Non-pigmented ciliary epithelial cell (primary cell): ENCODE data around the gene USP22.

Experiments used
- DNase-seq: peaks from one replicate; pipeline ENCODE4 v3.0.0-alpha.2; 2010; ENCODE audit warnings: low read depth

The USP22 gene

GRCh38 chr17:21046216-21046615, 3.4 kb upstream of the USP22 start:
- no peak for DNase-seq

DNA sequence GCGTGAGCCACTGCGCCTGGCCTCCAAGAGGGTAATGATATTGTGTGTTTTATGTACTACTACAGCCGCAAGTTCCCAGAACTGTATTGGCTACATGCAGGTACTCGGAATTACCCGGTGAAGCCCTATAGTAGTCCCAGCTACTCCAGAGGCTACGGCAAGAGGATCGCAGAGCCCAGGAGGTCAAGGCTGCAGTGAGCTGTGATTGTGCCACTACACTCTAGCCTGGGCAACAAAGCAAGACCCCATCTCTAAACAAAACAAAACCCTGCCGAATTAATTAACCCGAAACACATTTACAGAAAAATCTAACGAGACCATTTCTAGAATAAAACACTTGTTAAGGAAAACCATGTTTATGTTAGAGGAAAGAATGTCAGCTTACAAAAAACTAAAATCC, 2.2 kb upstream of the USP22 start:
- DNase-seq: no peak

GRCh38 chr17:21043296-21044232, 753 bp upstream of the USP22 start:
- peak; percentile 93 for DNase-seq

DNA sequence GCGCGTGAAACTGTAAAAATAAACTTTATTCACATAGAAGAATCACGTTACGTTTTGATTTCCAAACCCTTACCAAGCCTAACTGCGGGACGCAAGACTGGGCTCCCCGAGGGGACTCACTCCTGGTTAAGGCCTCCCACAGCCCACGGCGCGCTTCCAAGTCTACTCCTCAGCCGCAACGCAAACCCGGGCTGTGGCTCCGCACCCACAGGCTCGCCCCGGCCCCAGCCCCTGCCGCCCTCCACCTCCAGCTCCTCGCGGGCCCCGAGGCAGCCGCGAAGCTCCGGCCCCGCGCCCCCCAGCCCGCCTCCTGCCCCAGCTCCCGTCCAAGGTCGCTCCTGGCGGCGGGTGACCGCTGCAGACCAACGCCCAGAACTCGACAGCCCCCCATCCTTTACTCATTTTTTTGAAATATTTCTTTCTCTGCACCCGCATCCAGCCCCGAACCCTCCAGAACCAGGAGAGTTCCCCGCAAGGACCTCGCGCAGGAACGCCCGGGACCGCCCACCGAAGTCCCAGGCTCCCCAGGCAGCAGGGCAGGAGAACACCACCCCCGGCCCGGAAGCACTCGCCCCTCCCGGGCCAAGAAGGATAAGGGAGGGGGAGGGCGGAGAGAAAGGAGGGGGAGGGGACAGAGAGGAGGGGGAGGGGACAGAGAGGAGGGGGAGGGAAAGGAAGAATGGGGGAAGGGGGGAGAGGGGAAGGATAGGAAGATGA, 912 bp downstream of the USP22 start:
- no peak for DNase-seq

- DNase-seq: no peak
These were observed 2.8 kb downstream of the USP22 start for GRCh38 chr17:21039839-21040575.

DNA sequence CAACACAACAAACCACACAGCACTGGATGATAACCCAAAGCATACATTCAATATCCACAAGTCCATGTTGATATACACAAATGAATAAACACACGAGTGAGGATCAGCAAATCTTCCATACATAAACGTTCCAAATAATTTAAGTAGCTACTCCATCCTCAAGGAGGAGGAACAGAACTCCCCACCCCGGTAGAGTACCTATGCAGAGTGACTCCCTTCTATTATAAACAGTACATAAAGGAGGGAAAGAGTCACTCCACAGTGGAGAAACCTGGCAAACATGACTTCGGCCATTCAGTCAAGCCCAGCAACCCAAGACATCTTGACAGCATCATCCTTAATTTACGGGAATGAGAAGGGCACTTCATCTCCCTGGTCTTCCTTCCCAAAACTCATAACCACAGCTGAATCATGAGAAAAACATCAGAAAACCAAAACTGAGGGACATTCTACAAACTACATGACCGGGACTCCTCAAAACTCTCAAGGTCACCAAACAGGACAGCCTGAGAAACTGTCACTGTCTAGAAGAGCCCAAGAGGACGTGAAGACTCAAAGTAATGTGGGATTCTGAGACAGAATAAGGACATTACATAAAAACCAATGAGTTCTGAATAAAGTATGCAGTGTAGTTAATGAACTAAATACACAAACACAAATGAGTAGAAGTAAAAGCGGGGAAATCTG, 5.6 kb downstream of the USP22 start:
- DNase-seq: no peak

DNA sequence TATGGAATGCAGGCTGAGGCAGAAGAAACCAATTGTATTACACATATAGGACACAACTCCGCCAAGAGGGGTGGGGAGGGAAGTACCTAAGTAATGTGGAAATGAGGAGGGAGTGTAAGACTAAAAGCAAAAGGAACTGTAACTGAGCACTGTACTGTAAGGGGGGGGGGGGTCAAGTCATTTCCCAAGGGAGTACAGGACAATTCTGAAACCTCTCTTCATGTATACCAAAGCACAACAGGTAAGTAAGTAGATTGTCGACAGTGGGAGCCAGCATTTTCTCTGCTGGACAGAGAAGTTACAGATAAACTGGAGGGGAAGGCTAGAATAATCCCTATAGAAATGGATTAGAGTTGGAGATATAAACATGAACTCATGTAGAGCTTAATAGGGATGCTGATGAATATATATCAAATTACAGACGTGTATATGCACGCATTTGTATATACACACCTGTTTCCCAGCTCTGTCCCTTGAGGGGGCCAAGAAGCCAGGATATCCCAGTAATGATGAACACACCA, 6.4 kb downstream of the USP22 start:
- DNase-seq: no peak

DNA sequence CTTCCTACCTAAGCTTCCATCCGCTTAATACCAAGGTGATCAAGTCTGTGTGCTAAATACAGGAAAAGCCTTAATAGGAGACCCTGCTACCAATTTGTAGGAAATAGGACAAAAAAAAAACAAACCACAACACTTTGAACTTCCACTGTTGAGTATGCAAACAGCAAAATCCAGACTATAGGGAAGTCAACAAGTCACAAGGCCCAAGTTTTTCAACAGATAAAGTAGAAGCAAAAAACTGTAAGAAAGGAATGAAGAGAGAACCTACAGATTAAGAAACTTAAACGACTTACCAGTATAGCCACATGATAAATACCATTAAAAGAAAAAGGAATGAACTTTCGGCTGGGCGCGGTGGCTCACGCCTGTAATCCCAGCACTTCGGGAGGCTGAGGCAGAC, 7.4 kb downstream of the USP22 start:
- DNase-seq: no peak

GRCh38 chr17:21034340-21035235, 8.2 kb downstream of the USP22 start:
- DNase-seq: no peak

DNA sequence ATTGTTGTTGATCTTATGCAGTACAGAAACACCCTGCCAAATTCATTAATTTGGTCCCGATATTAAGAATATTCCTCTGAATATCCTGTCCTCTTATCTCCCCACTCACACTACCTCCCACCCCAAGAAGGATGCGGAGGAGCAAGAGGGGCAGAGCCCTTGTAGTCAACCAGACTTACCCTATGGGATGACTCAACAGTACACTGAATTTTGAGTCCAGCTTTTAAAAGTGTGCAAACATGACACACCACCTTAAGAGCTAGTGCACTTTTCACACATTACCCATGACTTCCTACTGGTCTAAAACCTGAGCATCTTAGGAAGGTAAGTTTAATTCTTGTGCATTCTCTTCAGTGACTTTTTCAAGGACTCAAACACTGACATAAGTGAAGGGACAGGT, 9.5 kb downstream of the USP22 start:
- no peak for DNase-seq

DNA sequence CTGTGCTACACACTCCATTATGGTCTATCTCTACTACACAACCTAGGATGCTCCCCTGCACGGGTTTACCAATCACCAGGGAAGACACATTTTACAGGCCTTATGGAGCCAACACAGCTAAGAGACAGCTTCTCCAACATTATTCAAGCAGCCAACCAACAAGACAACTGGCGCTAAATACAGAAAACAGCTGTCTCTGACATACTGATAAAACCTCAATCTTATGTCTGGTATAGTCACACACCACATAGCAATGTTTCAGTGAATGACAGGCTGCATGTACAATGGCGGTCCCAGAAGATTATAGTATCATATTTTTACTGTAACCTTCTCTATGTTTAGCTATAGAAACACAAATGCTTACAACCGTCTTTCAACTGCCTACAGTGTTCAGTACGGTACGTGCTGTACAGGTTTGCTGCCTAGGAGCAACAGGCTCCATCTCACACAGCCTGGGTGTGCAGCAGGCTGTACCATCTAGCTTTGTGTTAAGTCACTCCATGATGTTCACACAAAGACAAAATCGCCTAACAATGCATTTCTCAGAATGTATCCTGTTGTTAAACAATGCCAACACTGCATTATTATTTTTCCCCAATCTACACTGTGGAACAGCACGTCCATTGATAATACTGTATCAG, 10.9 kb downstream of the USP22 start:
- DNase-seq: no peak

- DNase-seq: no peak
These were observed 12.4 kb downstream of the USP22 start for GRCh38 chr17:21030375-21030774.

DNA sequence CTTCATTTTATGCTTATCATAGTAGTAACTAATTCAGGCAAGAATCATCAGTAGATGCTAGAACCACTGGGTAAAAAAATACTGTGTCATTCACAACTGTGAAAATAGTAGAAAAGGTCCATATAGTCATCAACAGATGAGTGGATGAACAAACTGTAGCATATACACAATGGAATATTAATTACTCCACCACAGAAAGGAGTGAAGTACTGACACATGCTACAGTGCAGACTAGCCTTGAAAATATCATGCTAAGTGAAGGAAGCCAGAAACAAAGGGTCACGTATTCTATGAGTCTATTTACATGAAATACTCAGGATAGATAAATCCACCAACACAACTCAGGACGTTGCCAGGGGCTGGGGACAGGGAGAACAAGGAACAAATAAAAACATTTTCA, 13.3 kb downstream of the USP22 start:
- DNase-seq: no peak

DNA sequence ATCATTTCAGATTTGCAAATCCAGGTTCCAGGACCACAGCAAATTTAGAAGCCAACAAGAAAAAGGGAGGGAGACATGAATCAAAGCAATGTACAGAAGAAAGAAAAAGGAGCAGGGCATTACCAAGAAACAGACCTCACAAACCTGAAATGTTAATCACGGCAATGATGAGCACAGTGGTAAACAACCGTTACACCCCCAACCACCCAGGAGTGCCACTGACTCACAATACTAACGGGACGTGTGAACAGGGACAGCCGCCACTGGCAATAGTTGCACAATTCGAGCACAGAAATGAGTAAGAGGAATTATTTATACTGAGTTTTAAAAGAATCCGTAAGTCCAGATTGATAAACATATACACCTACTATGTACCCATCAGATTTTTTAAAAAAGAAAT, 13.8 kb downstream of the USP22 start:
- no peak for DNase-seq

DNA sequence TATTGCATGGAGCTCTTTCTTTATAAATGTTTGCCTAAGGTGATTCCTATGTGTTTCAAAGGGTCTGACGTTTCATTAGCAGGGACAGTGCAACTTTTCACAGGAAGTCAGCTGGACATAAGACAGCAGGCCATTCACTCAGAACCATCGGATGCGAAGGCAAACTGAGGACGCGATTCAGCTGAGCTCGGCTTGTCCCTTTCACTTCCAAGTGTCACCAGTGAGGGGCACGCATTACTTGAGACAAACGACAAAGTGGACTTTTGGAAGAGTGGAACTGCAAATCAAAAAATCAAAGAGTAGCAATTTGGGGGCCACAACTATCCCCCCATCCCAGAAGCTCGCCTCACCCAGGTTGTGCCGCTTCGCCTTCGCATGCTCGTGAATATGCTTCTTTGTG, 14.6 kb downstream of the USP22 start:
- no peak for DNase-seq

- DNase-seq: no peak
These were observed 15.8 kb downstream of the USP22 start for GRCh38 chr17:21027031-21027430.

DNA sequence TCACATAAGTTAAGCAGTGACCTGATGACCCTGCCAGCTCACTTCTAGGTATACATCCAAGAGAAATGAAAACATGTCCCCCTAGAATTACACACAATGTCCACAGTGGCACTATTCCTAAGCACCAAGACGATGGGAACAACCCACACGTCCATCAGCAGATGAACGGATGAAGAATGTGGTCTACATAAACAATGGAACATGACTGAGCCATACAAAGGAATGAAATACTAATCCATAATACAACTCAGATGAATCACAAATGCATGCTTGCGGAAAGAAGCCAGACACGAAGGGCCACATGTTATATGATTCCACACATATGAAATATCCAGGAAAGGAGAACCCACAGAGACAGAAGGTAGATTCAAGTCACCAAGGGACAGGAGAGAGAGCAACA, 17.4 kb downstream of the USP22 start:
- no peak for DNase-seq

DNA sequence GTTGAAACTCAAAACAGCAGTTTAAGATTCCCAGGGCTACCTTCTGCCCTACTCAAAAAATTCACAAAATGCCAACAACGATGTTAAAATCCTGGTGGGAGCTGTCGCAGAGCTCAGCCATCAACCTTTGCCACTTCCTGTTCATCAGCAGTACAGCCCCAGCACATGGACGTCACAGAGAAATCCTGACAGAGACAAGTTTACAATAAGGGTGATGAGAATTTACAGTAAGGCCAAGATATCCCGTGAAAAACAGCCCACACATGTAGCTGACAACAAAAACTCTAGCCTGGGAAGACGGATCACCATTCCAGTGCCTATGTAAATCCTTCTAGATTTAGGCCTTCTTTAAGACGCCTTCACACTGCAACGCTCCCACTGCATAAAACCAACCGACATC, 18.8 kb downstream of the USP22 start:
- no peak for DNase-seq

DNA sequence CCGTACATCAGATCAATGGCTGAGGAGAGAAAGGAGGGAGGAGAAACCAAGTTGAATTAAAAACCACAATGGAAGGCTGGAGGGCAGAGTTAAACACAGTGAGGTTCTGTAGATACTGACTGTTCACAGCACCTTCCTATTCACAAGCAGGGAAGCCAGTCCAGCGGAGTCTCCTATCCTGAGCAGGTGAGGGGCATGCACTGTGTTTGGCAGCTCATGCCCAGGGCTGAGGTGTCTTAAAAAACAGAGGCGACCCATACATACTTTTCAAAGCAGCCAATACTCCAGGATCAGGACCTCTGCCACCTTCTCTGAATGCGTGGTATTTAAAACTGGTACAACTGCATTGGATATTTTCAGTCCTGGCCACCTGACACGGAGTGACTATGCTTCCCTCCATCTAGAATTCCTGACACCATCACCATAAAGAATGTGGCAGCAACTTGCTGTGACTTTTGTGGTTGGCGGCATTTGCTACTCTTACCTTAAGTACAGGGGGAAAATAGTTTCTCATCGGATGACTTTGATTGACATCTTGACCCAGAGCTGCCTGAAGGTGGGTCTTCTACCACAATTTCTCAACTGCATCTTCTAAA, 21.5 kb downstream of the USP22 start:
- DNase-seq: no peak

- no peak for DNase-seq
These were observed 22.2 kb downstream of the USP22 start for GRCh38 chr17:21020622-21021021.
